OCI-LY3 (cell line): ENCODE data around the gene AFDN.

Experiments
- CTCF ChIP-seq: fragments of 200-600, 300-600 bp; sonication (generic); IDR thresholded peaks from 2 replicates; pipeline ENCODE4 v1.5.1; 2014; ENCODE audit warnings: antibody characterized with exemption, low read length, low read depth
- EZH2phosphoT487 ChIP-seq: fragments of 200-600 bp; shearing (Covaris generic); IDR thresholded peaks from 2 replicates; pipeline ENCODE4 v1.6.1; 2018; ENCODE audit warnings: antibody characterized with exemption, mixed run types, low read depth

GRCh38 chr6:167804281-167805013, 22.3 kb upstream of the AFDN start:
- TF ChIP-seq CTCF, result no peak
- TF ChIP-seq EZH2phosphoT487, result no peak
